ENCODE measurements around the gene TMEM185B.
"Not testable (repeated sequence)": the region's sequence is repeated elsewhere in the genome, so short reads cannot be mapped to it uniquely, and the experiment has no call there.

TMEM185B gene

DNA sequence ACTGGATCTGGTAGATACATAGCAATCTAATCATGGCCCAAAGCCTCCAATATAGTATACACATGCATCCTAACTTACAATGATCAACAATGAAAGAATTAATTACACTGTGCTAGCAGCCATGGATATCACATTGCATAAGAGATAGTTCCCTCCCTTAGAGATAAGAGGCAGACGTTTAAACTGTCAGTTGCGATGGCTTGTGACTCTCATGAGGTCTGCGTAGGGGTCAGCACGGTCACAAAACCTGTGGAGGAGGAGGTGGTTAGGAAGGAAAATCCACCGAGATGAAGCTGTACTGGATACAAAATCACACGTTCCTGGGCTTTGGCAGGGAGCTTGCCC is 28.7 kb upstream of the TMEM185B start:
- no peak for DNase-seq (ENCODE audit: low read depth)

DNA sequence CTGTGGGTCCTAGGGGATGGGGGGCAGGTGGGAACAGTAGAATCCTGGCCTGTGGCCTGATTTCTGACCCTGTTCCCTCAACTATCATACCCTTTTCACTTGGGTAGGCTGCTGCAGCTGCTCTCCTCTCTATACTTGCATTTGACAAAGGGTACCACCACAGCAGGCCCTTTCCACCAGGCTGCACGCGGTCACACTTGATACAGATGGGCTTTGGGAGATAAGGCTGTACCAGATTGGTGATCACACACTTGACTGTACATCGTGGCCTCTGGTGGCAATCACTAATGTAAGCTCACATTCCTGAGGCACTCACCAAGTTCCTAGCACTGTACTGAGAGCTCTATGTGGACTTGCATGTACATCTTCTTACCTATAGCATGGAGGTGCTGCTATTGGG is 27.9 kb upstream of the TMEM185B start:
- no peak for DNase-seq (ENCODE audit: low read depth)

- no peak for DNase-seq (ENCODE audit: low read depth)
Measured at GRCh38 chr2:120250640-120251039, 27.4 kb upstream of the TMEM185B start.

DNA sequence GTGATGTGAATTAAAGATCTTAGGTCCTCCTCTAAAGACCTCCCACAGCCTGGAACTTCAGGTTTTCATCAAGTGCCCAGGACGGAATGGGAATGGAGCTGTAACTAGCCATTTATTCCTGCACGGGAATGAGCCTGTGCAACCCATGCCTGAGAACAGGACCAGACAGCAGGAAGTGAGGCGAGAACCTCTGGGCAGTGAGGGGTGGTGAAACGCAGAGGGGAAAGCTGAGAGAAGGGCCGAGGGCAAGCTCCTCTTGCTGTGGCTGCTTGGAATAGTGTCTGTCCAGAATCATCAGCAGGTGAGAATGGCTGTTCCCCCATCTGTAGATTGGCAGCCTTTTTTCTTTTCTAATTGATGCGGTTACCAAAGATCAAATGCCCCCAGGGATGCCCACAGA is 24.7 kb upstream of the TMEM185B start:
- DNase-seq (ENCODE audit: low read depth): no peak

DNA sequence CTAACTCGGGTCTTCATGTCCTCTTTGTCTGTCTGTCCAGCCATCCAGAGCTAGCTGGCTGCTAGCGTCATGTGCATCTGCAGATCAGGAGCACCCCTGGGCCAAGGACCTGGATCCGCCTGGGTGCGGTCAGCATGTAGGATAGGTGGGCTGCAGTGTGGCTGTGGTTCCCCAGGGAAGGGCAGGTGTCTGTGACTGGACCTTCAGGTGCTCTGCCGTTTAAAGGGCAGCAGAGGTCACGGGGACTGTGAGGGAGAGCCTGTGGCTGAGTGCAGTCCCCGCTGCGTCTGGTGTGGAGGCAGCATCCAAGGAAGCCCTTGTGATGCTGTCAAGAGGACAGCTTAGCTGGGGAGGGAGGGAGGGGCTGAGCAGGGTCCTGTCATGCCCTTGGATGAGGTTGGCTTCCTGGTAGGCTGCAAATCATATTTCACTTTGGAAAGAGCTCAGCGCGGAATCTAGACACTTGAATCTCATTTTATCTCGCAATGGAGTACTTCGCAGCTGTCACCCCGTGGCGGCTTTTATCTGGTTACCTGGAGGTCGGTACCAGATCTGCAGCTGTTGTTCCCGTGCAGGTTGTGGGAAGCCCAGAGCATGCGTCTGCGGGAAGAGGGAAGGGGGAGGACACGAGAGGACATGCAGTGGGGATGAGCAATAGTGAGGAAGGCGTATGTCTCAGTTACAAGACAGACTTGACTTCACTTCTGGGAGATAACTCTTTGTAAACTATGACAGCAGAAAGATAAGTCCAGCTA is 23.5 kb upstream of the TMEM185B start:
- no peak for DNase-seq (ENCODE audit: low read depth)

GRCh38 chr2:120245520-120246332 is 22.5 kb upstream of the TMEM185B start:
- DNase-seq (ENCODE audit: low read depth): no peak

- no peak for DNase-seq (ENCODE audit: low read depth)
Measured at GRCh38 chr2:120244656-120245519, 21.7 kb upstream of the TMEM185B start.

DNA sequence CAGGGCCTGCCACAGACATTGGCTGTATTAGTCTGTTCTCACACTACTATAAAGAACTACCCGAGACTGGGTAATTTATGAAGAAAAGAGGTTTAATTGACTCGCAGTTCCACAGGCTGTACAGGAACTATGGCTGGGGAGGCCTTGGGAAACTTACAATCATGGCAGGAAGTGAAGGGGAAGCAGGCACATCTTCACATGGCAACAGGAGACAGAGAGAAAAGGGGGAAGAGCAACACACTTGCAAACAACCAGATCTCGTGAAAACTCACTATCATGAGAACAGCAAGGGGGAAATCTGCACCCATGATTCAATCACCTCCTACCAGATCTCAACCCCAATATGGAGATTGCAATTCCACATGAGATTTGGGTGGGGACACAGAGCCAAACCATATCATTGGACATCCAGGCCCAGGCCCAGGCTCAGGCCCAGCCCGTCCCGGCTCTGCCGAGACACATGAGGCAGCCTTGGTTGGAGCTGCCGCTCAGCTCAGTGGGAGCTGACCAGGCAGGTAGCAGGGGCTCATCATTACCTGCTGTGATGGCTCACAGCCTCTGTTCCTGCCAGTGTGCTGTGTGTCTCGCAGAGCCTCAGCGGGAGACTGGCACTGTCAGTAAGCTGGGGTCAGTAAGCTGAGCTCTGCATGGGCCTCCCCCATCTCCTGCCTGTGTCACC is 20.8 kb upstream of the TMEM185B start:
- DNase-seq (ENCODE audit: low read depth): no peak

GRCh38 chr2:120243211-120243610 is 20.0 kb upstream of the TMEM185B start:
- no peak for DNase-seq (ENCODE audit: low read depth)

DNA sequence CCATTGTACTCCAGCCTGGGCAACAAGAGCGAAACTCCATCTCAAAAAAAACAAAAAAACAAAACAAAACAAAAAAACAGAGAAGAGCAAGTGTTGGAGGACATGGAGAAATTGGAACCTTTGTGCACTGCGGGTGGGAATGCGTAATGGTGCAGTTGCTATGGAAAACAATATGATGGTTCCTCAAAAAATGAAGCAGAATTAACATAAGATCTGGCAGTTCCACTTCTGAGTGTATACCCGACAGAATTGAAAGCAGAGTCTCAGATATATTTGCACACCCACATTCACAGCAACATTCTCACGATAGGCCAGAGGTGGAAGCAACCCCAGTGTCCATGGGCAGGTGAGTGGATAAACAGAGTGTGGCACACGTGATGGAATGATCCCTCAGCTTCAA is 18.5 kb upstream of the TMEM185B start:
- no peak for DNase-seq (ENCODE audit: low read depth)

GRCh38 chr2:120240901-120241429 is 17.8 kb upstream of the TMEM185B start:
- no peak for DNase-seq (ENCODE audit: low read depth)

- DNase-seq (ENCODE audit: low read depth): no peak
Measured at GRCh38 chr2:120239488-120240287, 16.5 kb upstream of the TMEM185B start.

GRCh38 chr2:120238728-120239487 is 15.7 kb upstream of the TMEM185B start:
- no peak for DNase-seq (ENCODE audit: low read depth)

DNA sequence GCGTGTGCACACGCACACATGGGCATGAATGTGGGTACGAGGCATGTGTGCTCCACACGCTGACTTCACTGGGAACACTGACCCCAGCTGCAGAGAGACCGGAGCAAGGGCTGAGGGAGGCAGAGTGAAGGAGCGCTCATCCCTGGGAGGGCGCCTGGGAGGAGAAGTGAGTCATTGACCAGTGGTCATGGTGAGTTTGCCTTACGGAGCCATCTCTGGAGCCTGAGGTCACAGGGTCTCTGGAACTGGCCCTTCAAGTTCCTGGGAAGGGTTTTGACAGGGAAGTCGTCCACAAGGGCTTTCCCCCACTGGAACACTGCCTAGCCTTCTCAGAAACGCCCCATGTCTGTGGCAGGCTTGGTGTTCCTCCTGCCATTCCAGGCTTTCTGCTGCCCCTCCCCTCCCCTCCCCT is 14.3 kb upstream of the TMEM185B start:
- DNase-seq (ENCODE audit: low read depth): no peak

DNA sequence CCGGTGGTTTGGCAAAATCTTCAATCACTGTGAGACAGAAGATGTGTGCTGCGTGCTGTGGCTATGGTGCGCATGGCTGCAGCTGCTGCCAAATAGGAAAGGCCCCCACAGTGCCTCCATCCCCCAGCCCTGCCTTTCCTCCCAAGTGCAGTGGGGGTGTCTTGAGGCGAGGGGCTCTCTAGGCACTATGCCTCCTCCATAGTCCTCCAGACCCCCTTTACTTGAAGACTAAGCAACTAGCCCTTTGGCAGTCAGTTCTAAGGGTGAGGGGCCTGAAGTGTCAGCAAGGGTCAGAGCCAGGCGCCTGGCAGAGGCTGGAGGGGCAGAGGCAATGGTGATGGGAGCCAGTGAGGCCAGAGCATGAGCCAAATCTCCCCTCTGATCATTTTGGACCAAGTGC is 13.6 kb upstream of the TMEM185B start:
- DNase-seq (ENCODE audit: low read depth): no peak

DNA sequence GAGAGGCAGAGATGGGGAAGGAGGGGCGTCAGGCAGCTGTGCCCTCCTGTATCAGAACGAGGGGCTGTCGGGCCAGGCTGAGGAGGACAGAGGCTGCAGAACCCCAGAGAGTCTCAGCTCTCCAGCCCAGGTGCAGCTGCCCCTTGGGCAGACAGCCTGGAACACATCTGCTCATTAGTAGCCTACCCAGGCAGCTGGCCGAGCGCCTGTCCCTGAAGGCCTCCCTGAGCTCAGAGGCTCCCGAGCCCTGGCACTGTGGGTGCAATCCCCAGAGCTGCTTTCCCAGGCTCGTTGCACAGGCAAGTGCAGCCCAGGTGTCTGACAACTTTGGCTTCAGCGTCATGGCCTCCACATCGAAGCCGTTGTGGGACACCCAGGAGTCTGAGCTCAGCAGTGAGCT is 13.1 kb upstream of the TMEM185B start:
- DNase-seq (ENCODE audit: low read depth): no peak

DNA sequence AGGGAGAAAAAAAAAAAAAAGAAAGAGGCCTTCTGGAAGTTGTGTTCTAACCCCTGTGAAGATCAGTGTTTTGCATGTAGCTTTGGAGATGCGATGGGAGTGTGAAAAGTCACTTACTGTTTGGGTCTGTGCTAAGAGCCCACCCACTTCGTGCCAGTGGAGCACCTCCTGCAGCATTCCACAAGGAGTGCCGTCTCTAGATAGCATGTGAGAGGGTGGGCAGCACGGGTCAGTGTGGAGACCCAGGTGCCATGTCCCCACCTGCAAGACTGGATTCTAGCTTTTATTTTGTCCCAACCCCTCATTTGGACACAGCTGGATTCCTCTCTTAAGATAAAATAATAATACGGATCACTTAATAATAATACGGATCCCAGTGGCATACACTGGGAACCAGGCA is 12.5 kb upstream of the TMEM185B start:
- no peak for DNase-seq (ENCODE audit: low read depth)

- DNase-seq (ENCODE audit: low read depth): not testable (repeated sequence)
Measured at GRCh38 chr2:120235158-120235557, 12.0 kb upstream of the TMEM185B start.

GRCh38 chr2:120233292-120233691 is 10.1 kb upstream of the TMEM185B start:
- no peak for DNase-seq (ENCODE audit: low read depth)

All from T follicular helper cell (primary cell).